Upper lobe of left lung (tissue), 4 donors: ENCODE measurements around the gene USP16.

Experiments used
- POLR2A ChIP-seq, 4 donors: fragments of 450-650 bp; IDR thresholded peaks; one replicate each; pipeline ENCODE4 v1.5.1; 2016 to 2017; ENCODE audit warnings: antibody characterized with exemption in 4 of 4, mild to moderate bottlenecking in 2 of 4
- TF ChIP-seq, protein P1 (sequence below), 6 experiments: fragments of 450-650 bp in 4 of 6; fragments of 200-600 bp in 2 of 6; sonication (generic) in 2 of 6; IDR thresholded peaks; one replicate each; pipeline ENCODE4 v1.5.1; 2016 to 2019; ENCODE audit warnings: antibody characterized with exemption in 6 of 6

GRCh38 chr21:29056005-29056404 lies 31.5 kb downstream of the USP16 start:
- TF ChIP-seq POLR2A (IDR thresholded peaks at IDR 0.05), result no peak
- TF ChIP-seq, protein P1, sequence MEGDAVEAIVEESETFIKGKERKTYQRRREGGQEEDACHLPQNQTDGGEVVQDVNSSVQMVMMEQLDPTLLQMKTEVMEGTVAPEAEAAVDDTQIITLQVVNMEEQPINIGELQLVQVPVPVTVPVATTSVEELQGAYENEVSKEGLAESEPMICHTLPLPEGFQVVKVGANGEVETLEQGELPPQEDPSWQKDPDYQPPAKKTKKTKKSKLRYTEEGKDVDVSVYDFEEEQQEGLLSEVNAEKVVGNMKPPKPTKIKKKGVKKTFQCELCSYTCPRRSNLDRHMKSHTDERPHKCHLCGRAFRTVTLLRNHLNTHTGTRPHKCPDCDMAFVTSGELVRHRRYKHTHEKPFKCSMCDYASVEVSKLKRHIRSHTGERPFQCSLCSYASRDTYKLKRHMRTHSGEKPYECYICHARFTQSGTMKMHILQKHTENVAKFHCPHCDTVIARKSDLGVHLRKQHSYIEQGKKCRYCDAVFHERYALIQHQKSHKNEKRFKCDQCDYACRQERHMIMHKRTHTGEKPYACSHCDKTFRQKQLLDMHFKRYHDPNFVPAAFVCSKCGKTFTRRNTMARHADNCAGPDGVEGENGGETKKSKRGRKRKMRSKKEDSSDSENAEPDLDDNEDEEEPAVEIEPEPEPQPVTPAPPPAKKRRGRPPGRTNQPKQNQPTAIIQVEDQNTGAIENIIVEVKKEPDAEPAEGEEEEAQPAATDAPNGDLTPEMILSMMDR (IDR thresholded peaks at IDR 0.05), result no peak
